GM19438 (cell line): ENCODE data around the gene ZC3HAV1.
"Not testable (repeated sequence)": the region's sequence is repeated elsewhere in the genome, so short reads cannot be mapped to it uniquely, and the experiment has no call there.

ENCODE experiments used
- ATAC-seq: cut with Tn5 transposase; IDR thresholded peaks from one replicate; pipeline ENCODE4 v1.9.1; 2021; ENCODE audit warnings: low read depth; ENCODE audit not compliant: unreplicated experiment

Gene ZC3HAV1

DNA sequence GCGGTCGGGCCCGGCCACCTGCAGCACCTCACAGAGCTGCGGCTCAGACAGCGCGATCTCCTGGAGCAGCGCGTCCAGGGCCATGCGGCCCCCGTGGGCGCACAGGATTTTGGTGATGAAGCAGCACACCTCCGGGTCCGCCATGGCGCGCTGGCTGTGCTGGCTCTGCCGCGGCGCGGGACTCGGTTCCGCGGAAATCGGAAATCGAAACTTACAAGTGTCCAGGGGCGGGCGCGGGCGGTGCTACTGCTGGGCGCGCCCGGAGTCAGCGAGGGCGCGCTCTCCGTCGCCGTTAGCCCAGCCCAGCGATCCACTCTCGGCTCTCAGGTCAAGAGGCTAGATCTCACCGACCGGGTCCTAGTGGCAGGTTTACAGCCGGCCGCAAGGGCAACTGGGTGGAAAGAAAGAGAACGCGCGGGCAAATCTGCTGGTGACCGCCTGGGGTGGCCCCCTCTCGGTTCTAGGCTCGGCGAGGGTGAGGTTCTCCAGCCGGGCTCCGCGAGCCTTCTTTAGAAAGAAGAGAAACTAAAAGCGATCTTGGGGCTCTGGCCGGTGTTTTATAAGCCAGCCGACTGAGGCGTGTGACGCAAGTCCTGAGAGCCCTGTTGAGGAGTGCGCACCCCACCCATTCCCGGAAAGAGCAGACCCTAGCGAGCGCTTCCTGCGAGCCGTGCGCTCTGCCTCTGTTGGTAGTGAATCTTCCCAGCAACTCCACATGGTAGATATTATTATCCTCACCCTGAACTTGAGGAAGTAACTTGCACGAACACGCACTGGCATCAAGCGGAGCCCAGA is at the start of gene ZC3HAV1:
ZC3HAV1 (minus strand) TSS at position 533 of the 795 bp plus-strand sequence; CDS start at position 144, 389 bp downstream.
- peak; percentile 67 for ATAC-seq

DNA sequence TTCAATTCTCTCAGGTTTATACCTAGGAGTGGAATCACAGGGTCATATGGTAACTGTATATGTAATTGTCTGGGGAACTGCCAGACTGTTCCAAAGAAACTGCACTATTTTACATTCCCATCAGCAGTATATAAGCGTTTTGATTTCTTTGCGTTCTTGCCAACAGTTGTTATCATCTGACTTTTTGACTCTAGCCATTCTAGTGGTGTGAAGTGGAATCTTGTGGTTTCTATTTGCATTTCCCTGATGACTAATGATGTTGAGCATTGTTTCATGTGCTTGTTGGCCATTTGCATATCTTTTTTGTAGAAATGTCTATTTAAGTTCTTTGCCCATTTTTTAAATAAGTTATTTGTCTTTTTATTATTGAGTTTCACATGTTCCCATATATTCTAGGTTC is 44.3 kb upstream of the ZC3HAV1 start:
- ATAC-seq = no peak

GRCh38 chr7:139152149-139152548 is 42.6 kb upstream of the ZC3HAV1 start:
- no peak for ATAC-seq

GRCh38 chr7:139139150-139139549 is 29.6 kb upstream of the ZC3HAV1 start:
- no peak for ATAC-seq

GRCh38 chr7:139133335-139134139 is 24.0 kb upstream of the ZC3HAV1 start:
- peak; percentile 99 for ATAC-seq

DNA sequence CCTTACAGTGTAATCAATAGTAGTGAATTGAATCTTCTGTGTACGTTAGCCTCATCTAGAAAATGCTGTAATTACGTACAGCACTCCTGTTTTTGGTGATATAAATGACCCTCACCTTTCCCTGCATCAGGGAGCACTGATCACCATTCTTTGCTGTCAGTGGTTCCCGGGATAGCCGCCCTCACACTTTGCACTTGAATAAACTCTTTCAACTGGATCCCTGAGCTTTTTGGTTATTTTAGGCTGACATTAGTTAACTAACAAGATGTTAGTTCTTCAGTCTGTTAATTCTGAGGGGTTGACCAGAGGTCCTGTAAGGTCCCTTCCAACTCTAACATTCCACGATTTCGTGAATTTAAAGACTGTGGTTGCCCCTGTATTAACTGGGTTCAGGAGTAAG is 23.4 kb upstream of the ZC3HAV1 start:
- no peak for ATAC-seq

DNA sequence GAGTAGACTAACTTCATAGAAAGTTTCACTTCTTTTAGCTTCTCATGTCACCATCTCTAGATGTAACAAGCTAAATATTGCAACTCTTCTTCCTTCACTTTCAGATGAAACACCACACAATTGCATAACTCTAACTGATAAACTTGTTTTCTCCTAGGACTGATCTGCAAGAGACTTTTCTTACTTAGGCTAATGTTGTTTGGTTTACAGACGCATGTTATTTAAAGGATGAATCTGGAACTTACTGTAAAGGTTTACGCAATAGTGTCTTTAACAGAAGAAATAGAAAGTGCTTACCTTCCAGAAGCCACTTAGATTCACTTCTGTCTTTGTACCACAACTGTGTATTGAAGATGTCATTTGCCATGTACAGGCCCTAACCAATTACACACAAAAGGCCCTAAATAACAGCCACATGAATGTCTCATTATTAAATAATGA is 22.1 kb upstream of the ZC3HAV1 start:
- no peak for ATAC-seq

- ATAC-seq = not testable (repeated sequence)
Observed at GRCh38 chr7:139129814-139130213, 20.3 kb upstream of the ZC3HAV1 start.

- ATAC-seq = no peak
Observed at GRCh38 chr7:139127648-139128047, 18.1 kb upstream of the ZC3HAV1 start.

DNA sequence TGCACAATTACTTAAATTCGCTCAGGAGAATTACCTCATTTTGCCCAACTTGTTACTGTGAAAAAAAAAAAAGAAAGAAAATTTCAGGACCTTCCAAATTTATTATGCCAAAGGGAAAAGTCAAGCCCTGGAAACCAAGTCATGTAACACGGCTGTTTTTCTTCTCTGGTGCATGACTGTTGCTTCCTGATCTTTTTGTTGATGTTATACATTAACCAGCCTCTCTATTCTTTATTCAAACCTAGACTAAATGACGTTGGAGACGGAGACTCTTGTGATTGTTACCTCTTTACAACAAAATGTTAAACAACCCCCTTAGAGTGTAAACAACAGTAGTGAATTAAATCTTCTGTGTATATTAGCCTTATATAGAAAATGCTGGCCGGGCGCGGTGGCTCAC is 16.1 kb upstream of the ZC3HAV1 start:
- ATAC-seq = no peak

- not testable (repeated sequence) for ATAC-seq
Observed at GRCh38 chr7:139124995-139125394, 15.5 kb upstream of the ZC3HAV1 start.

GRCh38 chr7:139124084-139124914 is 14.8 kb upstream of the ZC3HAV1 start:
- ATAC-seq = no peak

- no peak for ATAC-seq
Observed at GRCh38 chr7:139119486-139119849, 9.9 kb upstream of the ZC3HAV1 start.

DNA sequence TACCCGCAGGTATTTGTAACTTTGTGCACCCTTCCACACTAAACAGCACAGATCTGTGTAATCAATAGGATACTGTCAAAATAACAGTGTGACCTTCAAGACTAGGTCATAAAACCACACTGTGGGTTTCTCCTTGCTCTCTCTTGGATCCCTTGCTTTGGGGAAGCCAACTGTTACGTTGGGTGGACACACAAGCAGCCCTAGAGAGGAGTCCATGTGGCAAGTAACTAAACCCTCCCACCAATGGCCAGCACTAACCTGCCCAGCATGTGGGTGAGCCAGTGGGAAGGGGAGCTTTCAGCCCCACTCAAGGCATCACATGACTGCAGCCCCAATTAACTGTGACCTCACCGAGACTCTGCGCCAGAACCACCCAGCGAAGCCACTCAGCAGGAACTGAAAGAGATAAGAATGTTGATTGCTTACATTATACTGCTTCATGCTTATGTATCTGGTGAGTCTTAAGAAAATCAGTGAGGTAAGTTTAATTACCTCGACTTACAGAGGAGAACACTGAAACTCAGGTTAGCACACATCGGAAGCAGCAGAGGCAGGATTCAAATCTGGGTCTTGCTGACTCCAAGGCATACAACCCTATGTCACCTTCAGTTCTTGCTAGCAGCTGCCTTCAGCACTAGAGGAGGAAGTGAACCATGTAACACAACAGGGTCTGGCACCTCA is 9.4 kb upstream of the ZC3HAV1 start:
- ATAC-seq = peak; percentile 85

GRCh38 chr7:139118234-139118804 is 8.8 kb upstream of the ZC3HAV1 start:
- peak; percentile 51 for ATAC-seq

GRCh38 chr7:139117599-139118233 is 8.2 kb upstream of the ZC3HAV1 start:
- no peak for ATAC-seq

DNA sequence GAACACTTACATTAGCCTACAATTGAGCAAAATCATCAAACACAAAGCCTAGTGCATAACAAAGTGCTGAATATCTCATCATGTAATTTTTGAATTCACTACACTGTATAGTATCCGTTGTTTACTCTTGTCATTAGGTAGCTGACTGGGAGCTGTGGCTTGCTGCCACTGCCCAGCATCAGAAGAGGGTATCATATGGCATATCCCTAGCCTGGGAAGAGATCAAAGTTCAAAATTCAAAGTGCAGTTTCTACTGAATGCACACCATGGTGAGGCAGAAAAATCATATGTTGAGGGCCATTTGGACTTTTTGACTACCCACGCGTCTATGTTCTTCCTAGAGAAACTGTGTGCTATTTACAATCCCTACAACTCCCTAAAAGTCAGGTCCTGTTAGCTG is 7.5 kb upstream of the ZC3HAV1 start:
- no peak for ATAC-seq

DNA sequence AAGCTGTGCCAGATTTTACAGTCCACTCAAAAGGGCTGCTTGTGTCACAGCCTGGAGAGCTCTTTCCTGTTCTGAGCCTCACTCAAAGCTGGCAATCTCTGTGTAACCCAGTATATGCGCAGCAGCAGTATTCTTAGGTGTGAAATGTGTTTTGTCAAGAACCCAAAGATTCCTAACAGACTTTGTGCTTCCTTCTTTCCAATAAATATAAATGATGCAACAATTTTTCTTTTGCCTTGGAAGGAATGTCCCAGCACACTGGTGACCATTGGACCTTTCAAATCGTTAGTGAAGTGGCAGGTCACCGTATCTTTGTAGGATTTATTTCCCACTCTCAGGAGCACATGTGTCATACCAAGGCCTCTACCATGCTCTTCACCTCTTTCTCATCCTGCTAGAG is 5.6 kb upstream of the ZC3HAV1 start:
- ATAC-seq = no peak

DNA sequence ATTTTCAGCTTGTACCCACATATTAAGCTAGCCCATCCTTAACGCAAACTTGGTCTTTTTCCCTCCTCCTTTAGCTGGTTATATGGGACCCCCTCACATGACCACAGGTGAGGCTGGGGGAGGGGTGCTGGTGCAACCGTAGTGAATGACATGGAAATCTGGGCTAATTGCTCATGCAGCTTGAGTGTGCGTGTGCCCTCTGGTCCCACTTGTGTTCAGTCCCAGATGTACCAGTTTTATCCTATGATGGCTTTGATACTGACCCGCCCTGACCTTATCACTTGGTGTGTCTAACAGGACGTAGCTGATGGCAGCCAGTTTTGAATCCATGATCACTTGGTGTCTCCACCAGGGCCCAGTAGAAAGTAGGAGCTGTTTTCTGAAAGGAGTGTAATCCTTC is 5.1 kb upstream of the ZC3HAV1 start:
- no peak for ATAC-seq
